ENCODE data around the gene MISP3.

The MISP3 gene

GRCh38 chr19:14114439-14114838 is 41.9 kb downstream of the MISP3 start:
- no peak for TF ChIP-seq POLR2A (IDR thresholded peaks at IDR 0.05; ENCODE audit: extremely low read depth, insufficient read length)
- no peak for TF ChIP-seq MYC (IDR thresholded peaks at IDR 0.05; ENCODE audit: low read depth, low read length)
- TF ChIP-seq MAX (IDR thresholded peaks at IDR 0.05; ENCODE audit: low read depth, low read length) = no peak
- TF ChIP-seq CTCF (IDR thresholded peaks at IDR 0.05; ENCODE audit: low read depth, low read length) = no peak
- no peak for DNase-seq (ENCODE audit: low read depth)
- no peak overlapping the region for H3K4me3 ChIP-seq (ENCODE audit: low read depth, low read length)

DNA sequence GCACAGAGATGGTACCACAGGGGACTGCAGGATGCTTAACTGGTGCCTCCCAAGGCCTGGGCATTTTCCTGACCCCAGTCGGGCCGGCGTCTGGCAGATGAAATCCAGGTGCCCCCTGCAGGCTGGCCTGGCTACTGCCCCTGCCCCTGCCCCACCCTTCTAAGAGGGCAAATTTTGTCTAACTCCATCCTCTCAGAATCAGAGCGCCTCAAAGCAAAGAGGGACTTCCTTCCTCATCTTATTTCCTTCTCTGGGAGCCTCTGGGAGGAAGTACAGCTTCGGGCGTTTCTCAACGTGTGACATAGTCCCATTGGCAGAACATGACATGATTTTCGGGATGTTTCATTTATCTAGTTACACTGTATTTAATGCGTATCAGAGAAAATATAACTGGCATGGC is 42.3 kb downstream of the MISP3 start:
- H3K4me3 ChIP-seq (ENCODE audit: low read depth, low read length) = no peak overlapping the region
- peak; percentile 59 for DNase-seq (ENCODE audit: low read depth)
- TF ChIP-seq MYC (IDR thresholded peaks at IDR 0.05; ENCODE audit: low read depth, low read length) (no peak), POLR2A (IDR thresholded peaks at IDR 0.05; ENCODE audit: extremely low read depth, insufficient read length) (no peak), CTCF (IDR thresholded peaks at IDR 0.05; ENCODE audit: low read depth, low read length) (peak; percentile 50), MAX (IDR thresholded peaks at IDR 0.05; ENCODE audit: low read depth, low read length) (no peak)

- H3K4me3 ChIP-seq (ENCODE audit: low read depth, low read length) = no peak overlapping the region
- no peak for DNase-seq (ENCODE audit: low read depth)
- TF ChIP-seq CTCF (IDR thresholded peaks at IDR 0.05; ENCODE audit: low read depth, low read length) = no peak
- TF ChIP-seq MAX (IDR thresholded peaks at IDR 0.05; ENCODE audit: low read depth, low read length) = no peak
- no peak for TF ChIP-seq POLR2A (IDR thresholded peaks at IDR 0.05; ENCODE audit: extremely low read depth, insufficient read length)
- no peak for TF ChIP-seq MYC (IDR thresholded peaks at IDR 0.05; ENCODE audit: low read depth, low read length)
Measured at GRCh38 chr19:14115756-14116155, 43.2 kb downstream of the MISP3 start.

DNA sequence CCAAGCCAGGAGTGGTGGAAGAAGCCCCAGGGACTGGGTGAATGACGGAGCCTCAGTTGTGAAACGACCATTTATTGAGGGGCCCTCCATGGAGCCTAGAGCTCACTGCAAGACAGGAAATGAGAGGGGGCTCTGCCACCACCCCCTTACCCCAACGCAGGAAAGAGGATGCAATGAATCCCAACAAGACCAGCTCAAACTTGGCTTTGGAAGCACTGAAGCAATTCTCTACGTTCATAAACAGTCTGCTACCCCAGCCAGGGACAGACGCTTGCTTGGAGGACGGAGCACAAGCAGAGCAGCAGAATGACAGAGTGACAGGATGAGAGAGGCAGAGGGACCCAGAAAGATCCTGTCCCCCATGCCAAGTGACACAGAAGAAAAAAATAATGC is 43.9 kb downstream of the MISP3 start:
- TF ChIP-seq POLR2A (IDR thresholded peaks at IDR 0.05; ENCODE audit: extremely low read depth, insufficient read length) (no peak), MYC (IDR thresholded peaks at IDR 0.05; ENCODE audit: low read depth, low read length) (no peak), CTCF (IDR thresholded peaks at IDR 0.05; ENCODE audit: low read depth, low read length) (no peak), MAX (IDR thresholded peaks at IDR 0.05; ENCODE audit: low read depth, low read length) (no peak)
- peak; percentile 54 for DNase-seq (ENCODE audit: low read depth)
- H3K4me3 ChIP-seq (ENCODE audit: low read depth, low read length) = peak overlapping the region; percentile 61

GRCh38 chr19:14116918-14117578 is 44.5 kb downstream of the MISP3 start:
- TF ChIP-seq POLR2A (IDR thresholded peaks at IDR 0.05; ENCODE audit: extremely low read depth, insufficient read length) = no peak
- no peak for TF ChIP-seq MYC (IDR thresholded peaks at IDR 0.05; ENCODE audit: low read depth, low read length)
- no peak for TF ChIP-seq MAX (IDR thresholded peaks at IDR 0.05; ENCODE audit: low read depth, low read length)
- TF ChIP-seq CTCF (IDR thresholded peaks at IDR 0.05; ENCODE audit: low read depth, low read length) = no peak
- peak; percentile 34 for DNase-seq (ENCODE audit: low read depth)
- peak overlapping the region; percentile 61 for H3K4me3 ChIP-seq (ENCODE audit: low read depth, low read length)
